Stimulated activated CD4-positive, alpha-beta T cell treated with anti-CD3 and anti-CD28 coated beads, Interleukin-15, amount 100 ng/mL, for 48 hours (primary cell): ENCODE results near the gene SLC44A5.

ENCODE experiments used
- DNase-seq, 2 donors: peaks; one replicate each; pipeline ENCODE4 v3.0.0-alpha.2; 2020; ENCODE audit warnings: low read depth in 2 of 2

The SLC44A5 gene

DNA sequence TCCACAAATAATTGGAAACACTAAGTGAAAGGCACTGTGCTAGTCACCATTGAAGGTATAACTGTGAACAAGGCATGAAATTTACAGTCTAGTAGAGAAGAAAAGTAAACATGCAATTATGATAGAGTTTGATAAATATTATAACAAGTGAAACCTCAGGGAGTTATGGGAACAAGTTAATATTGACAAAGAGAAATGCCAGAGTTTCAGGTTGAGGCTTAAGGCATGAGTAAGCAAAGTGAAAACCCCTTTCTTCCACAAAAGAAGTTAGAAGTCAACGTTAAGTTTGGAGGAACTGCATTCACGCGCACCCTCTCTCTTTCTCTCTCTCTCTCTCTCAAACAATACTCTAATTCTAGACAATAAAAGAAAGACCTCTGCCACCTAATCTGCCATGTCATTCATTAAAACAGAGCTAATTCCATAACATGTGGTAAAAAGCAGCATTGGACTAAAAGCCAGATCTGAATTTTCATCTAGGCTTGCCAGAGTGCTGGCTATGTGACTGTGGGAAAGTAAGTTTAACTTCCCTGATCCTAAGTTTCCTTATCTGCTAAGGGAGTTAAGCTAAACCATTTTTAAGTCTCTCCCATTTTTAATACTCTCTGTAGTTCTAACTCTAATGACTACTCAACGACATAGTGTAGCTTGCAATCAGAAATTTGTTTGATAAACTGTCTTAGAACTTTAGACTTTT, 22.0 kb downstream of the SLC44A5 start:
- no peak for DNase-seq

DNA sequence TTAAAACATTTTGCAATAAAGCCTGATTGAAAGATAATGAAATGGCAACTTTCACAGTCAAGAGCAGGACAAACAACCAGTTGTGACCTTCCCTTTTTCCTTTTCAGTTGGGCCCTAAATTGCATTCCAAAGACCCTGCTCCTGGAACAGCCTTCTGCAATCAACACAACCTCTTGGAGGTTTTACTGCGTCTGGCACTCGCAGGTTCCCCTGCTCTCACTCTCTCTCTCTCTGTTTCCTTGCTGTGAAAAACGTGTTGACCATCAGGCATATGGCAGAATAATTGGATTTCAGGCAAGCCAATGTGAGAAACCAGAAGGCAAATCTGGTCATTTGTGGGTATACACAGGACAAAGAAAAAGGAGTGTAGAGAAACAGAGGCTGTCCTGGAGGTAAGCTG, 23.2 kb downstream of the SLC44A5 start:
- no peak for DNase-seq

DNA sequence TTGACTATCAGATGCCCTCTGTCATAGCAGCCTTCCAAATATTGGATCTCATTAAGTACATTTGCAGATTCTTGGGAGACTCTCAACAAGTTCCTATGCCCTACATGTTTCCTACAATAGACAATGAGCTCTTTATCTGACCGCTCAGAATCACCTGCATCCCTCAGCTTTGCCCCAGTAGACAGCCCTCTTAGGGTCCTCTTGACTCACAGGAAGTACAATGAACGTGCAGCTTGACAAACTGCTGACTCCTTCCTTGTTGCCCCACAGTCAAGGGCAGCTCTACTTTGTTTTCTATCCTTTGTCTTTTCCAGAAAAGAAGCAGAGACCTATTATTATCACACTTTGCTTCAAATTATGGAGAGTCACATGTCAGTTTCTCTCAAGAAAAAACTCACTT, 27.6 kb downstream of the SLC44A5 start:
- DNase-seq = no peak

DNA sequence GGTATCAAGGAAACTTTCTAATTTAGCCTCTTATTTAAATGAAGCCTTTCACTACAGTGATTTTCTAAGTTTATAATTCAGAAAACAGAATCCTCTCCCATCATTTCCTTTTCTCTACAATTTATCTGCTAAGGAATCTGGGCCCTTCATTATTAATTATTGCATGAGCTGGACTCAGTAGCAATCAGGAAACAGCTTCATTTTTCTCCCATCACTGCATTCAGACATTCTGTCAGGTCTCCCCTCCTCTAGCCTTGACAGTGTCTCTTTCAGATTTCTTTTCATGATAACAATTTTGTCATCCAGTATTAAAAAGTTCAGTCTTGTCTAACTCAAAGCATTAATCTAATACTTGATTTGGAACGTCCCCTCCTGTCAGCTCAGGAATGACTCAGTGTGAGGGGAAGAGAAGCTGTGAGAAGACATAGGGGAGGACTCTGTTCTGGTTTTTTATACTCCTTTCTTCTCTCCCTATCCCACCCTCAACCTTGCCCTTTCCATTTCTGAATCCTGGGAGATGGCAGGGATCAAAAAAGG, 28.1 kb downstream of the SLC44A5 start:
- DNase-seq = no peak

DNA sequence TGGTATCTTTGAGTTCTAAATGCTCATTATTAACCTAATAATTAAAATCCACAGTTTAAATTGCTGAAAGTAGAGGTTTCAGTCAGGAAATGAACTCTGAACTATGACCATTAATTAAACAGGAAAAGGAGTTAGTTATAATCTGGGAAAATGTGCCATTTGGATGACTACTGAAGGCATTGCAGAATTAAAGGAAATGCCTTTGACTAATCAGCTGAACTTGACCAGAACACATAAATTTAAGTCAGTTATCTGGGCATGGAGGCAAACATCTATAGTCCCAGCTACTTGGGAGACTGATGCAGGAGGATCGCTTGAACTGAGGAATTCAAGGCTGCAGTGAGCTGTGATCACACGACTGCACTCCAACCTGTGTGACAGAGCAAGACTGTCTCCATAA, 31.9 kb downstream of the SLC44A5 start:
- no peak for DNase-seq

DNA sequence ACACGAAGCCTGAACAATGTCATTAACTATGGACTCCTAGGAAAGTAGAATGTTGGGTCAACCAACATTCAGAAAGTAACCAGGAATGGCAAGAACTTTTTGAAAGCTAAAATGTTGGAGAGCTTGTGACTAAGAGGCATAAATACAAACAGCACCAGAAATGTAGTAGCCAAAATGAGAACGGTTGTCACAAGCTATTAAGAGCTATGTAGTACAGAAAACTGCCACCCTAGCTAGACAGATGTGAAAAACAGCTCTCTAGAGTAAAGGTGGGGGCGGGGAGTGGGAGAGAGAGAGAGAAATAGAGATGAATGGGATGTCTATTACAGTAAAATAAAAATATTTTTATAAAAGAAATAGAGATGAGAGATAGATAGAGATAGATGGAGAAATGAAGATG, 35.1 kb downstream of the SLC44A5 start:
- no peak for DNase-seq

DNA sequence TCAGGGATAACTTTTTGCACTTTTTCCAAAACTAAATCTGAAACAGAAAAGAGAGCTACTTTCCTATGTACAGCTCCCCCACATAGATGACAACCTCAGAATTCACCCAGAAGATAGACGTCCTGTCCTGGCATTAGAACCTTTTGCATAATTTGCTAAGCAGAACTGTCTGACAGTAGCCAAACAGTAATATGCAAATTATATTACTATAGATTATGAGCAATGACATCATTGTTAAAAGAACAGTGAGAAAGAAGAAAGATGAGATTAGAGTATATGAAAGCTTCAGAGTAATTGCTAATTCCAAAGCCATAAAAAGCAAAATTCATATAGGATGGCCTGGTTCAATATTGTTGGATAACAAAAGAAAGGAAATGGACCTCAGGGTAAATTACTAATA, 43.7 kb downstream of the SLC44A5 start:
- no peak for DNase-seq

DNA sequence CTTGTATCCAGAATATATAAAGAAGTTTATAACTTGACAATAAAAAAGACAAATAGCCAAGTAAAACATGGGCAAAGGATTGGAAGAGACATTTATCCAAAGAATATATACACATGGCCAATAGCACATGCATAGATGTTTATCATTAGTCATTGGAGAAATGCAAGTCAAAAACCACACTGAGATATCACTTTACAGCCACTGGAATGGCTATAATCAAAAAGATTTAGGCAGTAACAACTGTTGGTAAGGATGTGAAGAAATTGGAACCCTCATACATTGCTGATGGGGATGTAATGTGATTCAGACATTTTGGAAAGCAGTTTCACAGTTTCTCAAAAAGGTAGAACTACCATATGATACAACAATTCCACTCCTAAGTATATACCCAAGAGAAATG, 51.1 kb downstream of the SLC44A5 start:
- no peak for DNase-seq

DNA sequence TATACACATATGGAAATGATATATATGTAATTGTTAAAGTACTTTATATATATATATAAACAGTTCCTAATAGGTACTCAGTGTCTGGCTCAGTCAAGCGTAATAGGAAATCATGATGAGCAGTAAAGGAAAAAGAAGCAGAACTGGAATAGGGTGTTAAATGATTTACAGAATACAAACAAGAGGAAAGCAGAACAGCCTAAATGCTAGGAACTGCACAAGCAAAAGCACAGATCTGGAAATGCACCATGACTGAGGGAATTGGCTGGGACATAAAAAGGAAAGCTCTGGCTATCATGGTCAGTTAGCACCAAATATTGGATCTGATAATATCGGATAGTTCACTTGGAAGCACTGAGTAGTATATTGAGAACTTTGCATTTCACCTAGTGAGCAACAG, 51.8 kb downstream of the SLC44A5 start:
- no peak for DNase-seq

DNA sequence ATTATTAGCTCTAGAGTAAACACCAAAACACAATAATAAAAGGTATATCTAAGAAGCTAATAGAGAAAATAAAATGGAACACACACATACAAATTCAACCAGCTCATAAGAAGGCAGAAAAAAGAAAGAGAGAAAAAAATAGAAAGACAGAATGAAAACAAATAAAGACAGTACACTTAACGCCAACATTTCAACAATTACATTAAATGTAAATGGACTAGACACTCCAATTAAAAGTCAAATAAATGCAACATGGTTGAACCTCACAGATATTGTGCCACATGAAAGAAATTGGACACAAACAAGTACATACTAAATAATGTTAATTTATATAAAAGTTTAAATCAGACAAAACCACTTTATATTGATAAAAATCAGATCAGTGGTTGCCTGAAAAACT, 56.0 kb downstream of the SLC44A5 start:
- no peak for DNase-seq

DNA sequence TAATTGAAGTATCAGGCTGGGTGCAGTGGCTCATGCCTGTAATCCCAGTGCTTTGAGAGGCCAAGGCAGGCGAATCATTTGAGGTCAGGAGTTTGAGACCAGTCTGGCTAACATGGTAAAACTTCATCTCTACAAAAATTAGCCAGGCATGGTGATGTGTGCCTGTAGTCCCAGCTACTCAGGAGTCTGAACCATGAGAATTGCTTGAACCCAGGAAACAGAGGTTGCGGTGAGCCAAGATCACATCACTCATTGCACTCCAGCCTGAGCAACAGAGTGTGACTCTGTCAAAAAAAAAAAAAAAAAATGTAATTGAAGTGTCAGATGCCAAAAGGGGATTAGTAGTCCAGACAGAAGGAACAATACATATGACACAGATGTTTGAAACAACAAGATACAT, 56.7 kb downstream of the SLC44A5 start:
- no peak for DNase-seq

DNA sequence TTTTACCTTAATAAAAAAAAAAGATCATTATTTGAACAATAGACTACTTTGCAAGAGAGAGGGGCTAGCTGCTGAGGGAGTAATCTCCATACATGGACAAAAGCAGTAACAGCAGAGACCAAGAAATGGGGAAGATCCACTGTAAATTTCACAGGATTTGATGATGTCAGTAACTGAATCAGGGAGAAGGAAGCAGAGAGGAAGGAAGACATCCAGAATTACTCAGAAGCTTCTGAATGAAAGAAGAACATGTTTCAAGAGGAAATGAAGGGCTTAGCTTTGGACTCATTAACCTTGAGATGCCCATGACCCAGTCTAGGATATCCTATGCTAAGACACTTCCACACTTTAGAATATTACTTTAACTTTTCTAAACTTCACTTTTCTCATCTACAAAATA, 60.4 kb downstream of the SLC44A5 start:
- no peak for DNase-seq

DNA sequence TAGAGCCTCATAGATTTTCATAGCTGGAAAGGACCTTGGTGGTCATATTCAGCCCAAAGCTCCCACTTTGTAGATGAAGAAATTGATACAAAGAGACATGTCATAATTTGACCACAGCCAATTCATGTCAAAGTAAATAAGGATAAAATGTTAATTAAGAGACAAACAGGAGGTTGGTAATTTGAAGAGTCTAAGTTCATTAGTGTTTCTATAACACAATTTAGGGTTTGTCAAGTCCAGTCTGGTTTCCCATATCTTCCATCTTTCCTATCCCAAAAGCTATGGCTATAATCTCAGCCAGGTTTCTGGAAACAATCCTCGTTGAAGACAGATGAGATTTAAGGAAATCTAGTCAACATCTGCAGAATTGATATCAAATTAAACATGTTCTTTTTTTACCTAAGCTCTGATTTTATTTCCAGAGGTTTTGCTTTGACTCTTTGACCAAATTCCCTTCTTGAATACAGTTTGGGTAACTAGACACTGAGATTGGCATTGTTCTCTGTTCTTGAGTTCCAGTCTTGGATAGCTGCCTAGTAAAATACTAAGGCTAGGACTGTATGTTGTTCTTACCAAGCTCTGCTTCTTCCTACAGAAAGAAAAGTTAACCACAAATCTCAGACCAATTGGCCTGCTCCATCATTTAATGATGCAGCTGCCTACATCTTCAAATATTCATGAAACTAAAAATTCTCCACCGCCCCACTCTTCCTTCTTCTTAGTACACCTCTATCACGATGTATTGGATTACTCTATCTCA, 62.0 kb downstream of the SLC44A5 start:
- DNase-seq = no peak

DNA sequence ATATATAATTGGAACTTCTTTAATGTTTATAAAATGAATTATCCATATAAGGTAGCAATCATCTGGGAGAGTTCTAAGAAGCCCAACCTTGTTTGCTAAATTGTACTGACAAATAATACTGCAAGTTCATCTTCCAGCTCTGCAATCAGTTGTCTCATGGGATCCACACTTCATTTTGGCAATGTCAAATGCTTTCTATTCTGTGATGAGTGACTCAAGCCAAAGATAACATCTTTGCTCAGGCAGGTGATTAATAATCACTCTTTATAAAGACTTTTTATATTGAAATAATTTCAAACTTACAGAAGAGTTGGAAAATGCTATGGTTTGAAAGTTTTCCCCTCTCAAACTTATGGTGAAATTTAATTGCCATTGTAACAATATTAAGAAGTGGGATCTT, 67.2 kb downstream of the SLC44A5 start:
- no peak for DNase-seq

DNA sequence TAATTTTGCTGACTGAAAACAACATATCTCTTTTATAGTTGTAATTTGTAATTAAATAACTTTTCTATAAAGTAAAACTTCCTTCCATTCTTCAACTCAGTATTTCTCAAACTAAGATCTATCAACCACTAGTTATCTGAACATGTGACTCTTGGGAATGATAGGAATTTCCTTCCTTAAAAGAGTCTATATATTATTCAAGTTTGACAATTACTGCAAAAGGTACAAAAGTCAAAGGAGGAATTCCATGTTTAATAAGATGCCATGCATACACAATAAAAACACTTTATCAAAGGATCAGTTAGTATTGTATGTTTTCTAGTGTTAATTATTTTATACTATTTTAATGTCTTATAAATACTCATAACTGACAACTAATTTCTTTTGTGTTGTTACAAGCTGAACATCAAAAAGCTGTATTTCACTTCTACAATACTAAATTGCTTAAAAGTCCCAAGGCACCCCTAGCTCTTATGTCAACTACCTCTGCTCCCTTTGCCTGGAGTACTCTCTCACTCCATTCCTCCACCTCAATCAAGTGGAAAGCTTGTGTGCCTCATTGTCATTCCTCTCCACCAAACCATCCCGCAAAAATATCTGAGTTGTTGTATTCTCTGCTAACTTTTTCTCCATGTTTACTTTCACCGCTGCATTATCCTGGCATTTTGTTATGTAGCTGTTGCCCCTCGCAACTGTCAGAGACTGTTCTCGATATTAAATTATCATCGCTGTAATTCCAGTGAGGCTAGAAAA, 67.9 kb downstream of the SLC44A5 start:
- no peak for DNase-seq

DNA sequence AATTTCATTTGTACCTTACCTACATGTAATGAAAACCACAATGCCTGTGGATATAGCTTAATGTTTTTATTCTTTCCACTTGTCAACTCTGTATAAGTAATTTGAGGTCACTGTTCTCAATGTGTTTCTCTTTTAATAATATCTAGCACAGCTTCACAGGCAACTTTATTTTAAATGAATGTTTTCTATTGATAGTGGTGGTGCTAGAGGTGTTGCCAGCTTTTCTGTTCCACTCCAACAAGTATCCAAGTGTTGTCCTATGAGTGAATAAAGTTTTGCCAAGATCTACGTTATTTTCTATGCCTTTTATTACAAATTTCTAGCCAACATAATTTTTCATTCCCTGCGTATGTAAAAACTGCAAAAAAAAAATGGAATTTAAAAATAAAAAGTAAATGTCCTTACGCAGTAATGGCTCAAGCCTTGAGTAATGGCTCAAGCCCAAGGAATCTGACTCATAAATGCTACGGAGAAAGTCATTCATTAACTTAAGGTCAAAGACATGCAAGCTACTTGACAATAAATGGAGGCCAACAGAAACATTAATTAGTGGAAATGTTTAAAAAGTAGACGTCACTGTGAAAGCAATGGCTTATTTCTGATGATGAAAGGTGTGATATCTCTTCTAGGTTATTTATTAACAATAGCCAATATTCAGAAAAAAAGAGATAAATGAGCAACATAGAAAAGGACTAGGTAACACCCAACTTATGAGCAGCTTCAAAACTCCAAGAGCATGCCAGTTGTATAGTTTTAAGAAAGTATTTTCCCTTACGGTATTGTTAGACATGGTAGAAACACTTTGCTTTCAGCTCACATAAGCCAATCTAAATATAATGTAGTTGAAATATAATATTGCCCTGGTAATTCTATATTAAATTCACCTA, 71.4 kb downstream of the SLC44A5 start:
- DNase-seq = no peak

DNA sequence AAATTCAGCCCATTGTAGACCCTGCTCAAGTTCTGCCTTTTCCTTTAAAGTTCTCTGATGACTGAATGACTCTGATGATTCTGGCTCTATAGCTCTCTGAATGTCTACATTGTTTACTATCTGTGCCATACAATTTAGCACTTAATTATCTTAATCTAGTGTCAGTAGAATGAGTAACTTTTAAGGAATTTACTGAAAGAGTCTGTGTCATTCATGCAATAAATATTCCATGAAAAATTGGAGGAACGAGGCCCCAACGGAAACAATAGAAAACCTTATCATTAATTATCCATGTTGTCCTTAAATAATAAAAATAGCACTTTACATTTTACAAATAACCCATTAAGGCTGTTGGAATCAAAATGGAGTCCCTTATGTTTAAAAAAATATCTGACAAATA, 77.8 kb downstream of the SLC44A5 start:
- DNase-seq = no peak

DNA sequence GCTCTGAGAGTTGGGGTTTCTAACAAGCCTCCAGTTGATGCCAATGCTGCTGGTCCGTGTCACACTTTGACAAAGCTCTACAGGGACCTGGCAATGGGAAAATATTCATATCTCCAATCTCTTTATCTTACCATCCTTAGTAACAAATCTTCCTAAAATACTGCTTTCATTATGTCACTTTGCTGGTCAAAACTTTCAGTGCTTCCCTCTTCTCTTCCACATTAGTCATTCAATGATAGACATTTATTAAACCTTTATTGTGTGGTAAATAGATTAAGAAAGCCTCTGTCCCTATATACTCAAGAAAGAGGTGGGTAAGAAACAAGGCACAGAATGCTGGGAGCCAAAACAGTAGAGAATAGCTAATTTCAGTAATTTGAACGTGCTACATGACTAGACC, 79.3 kb downstream of the SLC44A5 start:
- DNase-seq = no peak

DNA sequence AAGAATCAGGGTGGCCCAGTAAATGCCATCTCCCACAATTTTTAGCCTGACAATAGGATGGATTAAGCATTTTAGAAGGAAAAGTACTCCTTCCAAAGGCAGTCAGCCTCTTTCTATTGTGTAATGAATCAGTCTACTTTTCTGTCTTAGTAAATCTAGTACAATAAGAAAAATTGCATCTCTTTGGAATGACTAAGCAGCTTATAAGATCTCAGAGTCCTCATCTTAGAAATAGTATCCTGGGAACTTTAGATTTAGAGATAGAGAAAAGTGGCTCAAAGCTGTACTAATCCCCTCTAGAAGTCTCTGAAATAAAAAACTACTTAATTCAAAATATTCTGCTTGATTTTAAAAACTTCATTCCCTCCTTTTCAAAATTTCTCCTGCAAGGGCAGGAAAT, 81.4 kb downstream of the SLC44A5 start:
- DNase-seq = no peak

DNA sequence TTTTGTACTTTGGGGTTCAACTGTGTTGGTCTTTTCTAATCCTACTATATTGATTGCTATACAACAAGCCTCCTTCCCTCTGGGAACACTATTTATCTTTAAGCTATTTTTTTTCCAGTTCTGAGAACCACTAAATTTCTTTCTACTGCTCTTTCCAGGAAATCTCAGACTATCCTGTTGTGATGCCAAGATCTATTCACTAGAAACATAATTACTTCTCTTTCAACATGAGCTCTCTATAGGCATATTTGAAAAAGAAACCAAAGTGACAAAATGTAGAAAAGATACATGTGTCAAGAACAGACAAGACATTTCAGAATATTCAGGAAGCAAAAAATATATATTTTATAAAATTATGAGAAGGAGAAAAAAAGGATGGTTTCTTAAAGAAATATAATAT, 82.9 kb downstream of the SLC44A5 start:
- no peak for DNase-seq

DNA sequence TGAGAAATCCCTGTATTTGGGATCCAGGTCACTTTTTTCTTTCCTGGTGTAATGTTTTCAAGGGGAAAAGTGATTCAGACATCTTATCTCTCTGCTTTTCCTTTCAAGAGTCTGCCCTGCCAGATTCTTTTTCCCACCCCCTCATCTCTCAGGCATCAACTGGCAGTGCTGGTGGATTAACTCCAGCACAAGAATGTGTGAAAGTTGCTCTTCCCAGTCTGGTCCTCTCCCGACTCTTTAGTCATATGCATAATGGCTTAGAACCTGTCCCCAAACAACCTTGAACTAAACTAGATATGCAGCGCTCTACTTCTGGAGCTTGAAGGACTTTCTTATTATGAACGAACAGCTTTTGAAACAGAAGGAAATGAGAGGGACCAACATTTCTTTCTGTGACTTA, 88.5 kb downstream of the SLC44A5 start:
- DNase-seq = no peak

DNA sequence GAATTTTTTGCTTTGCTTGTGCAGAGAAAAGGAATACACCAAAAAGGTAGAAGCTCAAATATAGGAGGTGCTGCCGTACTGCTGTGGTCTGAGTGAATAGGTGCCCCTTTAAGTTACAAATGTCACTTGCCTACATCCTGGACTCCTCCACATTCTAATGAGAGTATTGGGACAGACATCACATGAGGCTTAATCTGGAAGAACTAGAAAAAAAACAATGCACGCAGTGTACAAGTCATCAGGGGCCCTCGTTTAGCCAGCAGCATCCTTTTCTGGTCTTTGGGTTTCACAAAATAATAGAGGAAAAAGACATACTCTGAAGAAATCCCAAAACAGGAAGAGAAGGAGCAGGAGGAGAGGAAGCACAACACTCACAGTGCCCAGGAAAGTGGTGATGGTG, 89.3 kb downstream of the SLC44A5 start:
- DNase-seq = no peak
